H1 (cell line): Measurements from ENCODE around the gene MIPOL1. TPM values are rescaled to one million over a fixed set of nuclear protein-coding genes. Genes with fewer than 3 reads are reported as not detected.

Source experiments
- CTCF ChIA-PET: fragments of 300-600 bp; sonication (Branson Sonifier 250); formaldehyde crosslinking; loops from one replicate; lab custom pipeline; 2021; ENCODE audit not compliant: partially characterized antibody; lab: Charles Lee
- POLR2A ChIA-PET: fragments of 300-600 bp; sonication (Branson Sonifier 250); formaldehyde crosslinking; loops from one replicate; lab custom pipeline; 2021; ENCODE audit warnings: inconsistent platforms; ENCODE audit not compliant: partially characterized antibody; lab: Charles Lee
- DNase-seq, 2 experiments: peaks; one replicate each; pipeline versions ENCODE4 v3.0.0 to v3.0.0-alpha.2; 2010 to 2022; ENCODE audit warnings: low spot score in 2 of 2, low read depth in 1 of 2, mixed read lengths in 1 of 2
- FAIRE-seq: peaks from 2 replicates; lab custom pipeline; 2011; peaks lifted over from hg19 to GRCh38; lab: Jason Lieb, UNC
- H2AFZ ChIP-seq: 2 replicates; pipeline ENCODE4 v1.8.1; 2012; ENCODE audit warnings: low read length, inconsistent platforms
- H2AK5ac ChIP-seq: 2 replicates; pipeline ENCODE4 v1.6.1; 2013; ENCODE audit warnings: low read depth, low read length
- H2BK120ac ChIP-seq: replicated peaks from 2 replicates; pipeline ENCODE3; 2013; ENCODE audit warnings: low read depth, low read length, inconsistent platforms
- H2BK12ac ChIP-seq: 2 replicates; pipeline ENCODE4 v1.6.1; 2013; ENCODE audit warnings: low read depth, low read length
- H2BK15ac ChIP-seq: 2 replicates; pipeline ENCODE4 v1.6.1; 2013; ENCODE audit warnings: low read length
- H2BK20ac ChIP-seq: 2 replicates; pipeline ENCODE4 v1.6.1; 2013; ENCODE audit warnings: low read length
- H2BK5ac ChIP-seq: 2 replicates; pipeline ENCODE4 v1.6.1; 2013; ENCODE audit warnings: low read depth, low read length
- H3K14ac ChIP-seq: 2 replicates; pipeline ENCODE4 v1.6.1; 2013; ENCODE audit warnings: inconsistent platforms; ENCODE audit not compliant: insufficient read length
- H3K18ac ChIP-seq: 2 replicates; pipeline ENCODE4 v1.6.1; 2013; ENCODE audit warnings: low read length; ENCODE audit errors: extremely low read depth
- H3K23ac ChIP-seq: 2 replicates; pipeline ENCODE4 v1.6.1; 2013; ENCODE audit warnings: inconsistent platforms; ENCODE audit not compliant: insufficient read length
- H3K23me2 ChIP-seq: 2 replicates; pipeline ENCODE4 v1.6.1; 2013; ENCODE audit warnings: low read depth, low read length
- H3K27ac ChIP-seq: 2 replicates; pipeline ENCODE4 v1.6.1; 2011; ENCODE audit warnings: low read depth, low read length, inconsistent platforms
- H3K27me3 ChIP-seq, 4 experiments: replicated peaks in 1 of 4; 1 replicate in 1 of 4; 2 replicates in 3 of 4; pipeline versions ENCODE4 v1.6.1 to v1.8.1; 2011 to 2013; ENCODE audit warnings: low read length in 3 of 4, mild to moderate bottlenecking in 3 of 4, inconsistent platforms in 2 of 4, mixed read lengths in 2 of 4, moderate library complexity in 1 of 4; ENCODE audit not compliant: control insufficient read depth in 3 of 4, insufficient read depth in 3 of 4; ENCODE audit errors: extremely low read depth in 1 of 4
- H3K36me3 ChIP-seq, 4 experiments: 2 replicates each; pipeline versions ENCODE4 v1.6.1 to v1.8.1; 2011 to 2013; ENCODE audit warnings: mild to moderate bottlenecking in 4 of 4, low read length in 3 of 4, moderate library complexity in 2 of 4, control low read depth in 1 of 4, inconsistent platforms in 1 of 4; ENCODE audit not compliant: insufficient read depth in 4 of 4, control insufficient read depth in 2 of 4
- H3K4ac ChIP-seq: replicated peaks from 2 replicates; pipeline ENCODE3; 2013; ENCODE audit warnings: low read length, low read depth, mixed read lengths, inconsistent platforms; ENCODE audit not compliant: insufficient read length
- H3K4me1 ChIP-seq, 4 experiments: replicated peaks in 1 of 4; 1 replicate in 1 of 4; 2 replicates in 3 of 4; pipeline versions ENCODE4 v1.6.1 to v1.8.1; 2011 to 2013; ENCODE audit warnings: low read length in 3 of 4, inconsistent platforms in 2 of 4, mixed read lengths in 1 of 4; ENCODE audit not compliant: insufficient read depth in 4 of 4, control insufficient read depth in 3 of 4
- H3K4me2 ChIP-seq, 2 experiments: 2 replicates each; pipeline versions ENCODE4 v1.6.1 to v1.8.1; 2011 to 2013; ENCODE audit warnings: low read depth in 2 of 2, low read length in 2 of 2, control low read depth in 1 of 2, inconsistent platforms in 1 of 2, mild to moderate bottlenecking in 1 of 2; ENCODE audit not compliant: insufficient read depth in 1 of 2
- H3K4me3 ChIP-seq, 4 experiments: fragments of 200-600, 300-600 bp in 1 of 4; sonication (generic), shearing (Covaris generic), sonication (Bioruptor Twin) in 1 of 4; 2 replicates each; pipeline versions ENCODE4 v1.5.1 to v1.8.1; 2011 to 2016; ENCODE audit warnings: low read length in 4 of 4, low read depth in 3 of 4, control low read depth in 2 of 4, inconsistent platforms in 2 of 4, mild to moderate bottlenecking in 2 of 4, mixed read lengths in 1 of 4, moderate library complexity in 1 of 4; ENCODE audit not compliant: insufficient read depth in 2 of 4; ENCODE audit errors: extremely low read depth in 1 of 4
- H3K56ac ChIP-seq: replicated peaks from 2 replicates; pipeline ENCODE3; 2013; ENCODE audit warnings: low read depth, mild to moderate bottlenecking, mixed read lengths, low read length, inconsistent platforms; ENCODE audit not compliant: insufficient read length
- H3K79me1 ChIP-seq: 2 replicates; pipeline ENCODE4 v1.6.1; 2013; ENCODE audit warnings: low read depth, low read length, control low read depth
- H3K79me2 ChIP-seq, 2 experiments: 2 replicates each; pipeline versions ENCODE4 v1.6.1 to v1.8.1; 2012 to 2013; ENCODE audit warnings: low read length in 2 of 2, mild to moderate bottlenecking in 2 of 2, inconsistent platforms in 1 of 2; ENCODE audit not compliant: insufficient read depth in 2 of 2, control insufficient read depth in 1 of 2
- H3K9ac ChIP-seq, 4 experiments: replicated peaks in 1 of 4; 1 replicate in 1 of 4; 2 replicates in 3 of 4; pipeline versions ENCODE4 v1.6.1 to v1.8.1; 2011 to 2013; ENCODE audit warnings: low read depth in 3 of 4, low read length in 3 of 4, control low read depth in 2 of 4, mild to moderate bottlenecking in 2 of 4, moderate library complexity in 2 of 4, inconsistent platforms in 1 of 4; ENCODE audit errors: extremely low read depth in 1 of 4
- H3K9me3 ChIP-seq, 2 experiments: 2 replicates each; pipeline versions ENCODE4 v1.6.1 to v1.8.1; 2012 to 2013; ENCODE audit warnings: mild to moderate bottlenecking in 2 of 2, moderate library complexity in 2 of 2, control low read depth in 1 of 2, inconsistent platforms in 1 of 2, low read depth in 1 of 2, low read length in 1 of 2, mixed read lengths in 1 of 2; ENCODE audit not compliant: insufficient read depth in 2 of 2
- H4K20me1 ChIP-seq, 2 experiments: replicated peaks in 1 of 2; 2 replicates each; pipeline versions ENCODE3 to v1.8.1; 2011 to 2013; ENCODE audit warnings: inconsistent platforms in 2 of 2, low read length in 2 of 2, mild to moderate bottlenecking in 1 of 2; ENCODE audit not compliant: insufficient read depth in 2 of 2, control insufficient read depth in 1 of 2
- H4K5ac ChIP-seq: 2 replicates; pipeline ENCODE4 v1.6.1; 2013; ENCODE audit warnings: low read length, low read depth, mixed read lengths, inconsistent platforms; ENCODE audit not compliant: insufficient read length
- H4K8ac ChIP-seq: 2 replicates; pipeline ENCODE4 v1.8.0; 2013; ENCODE audit warnings: mild to moderate bottlenecking, moderate library complexity, low read length, inconsistent platforms; ENCODE audit not compliant: insufficient read depth; ENCODE audit errors: extremely low read depth
- H4K91ac ChIP-seq: replicated peaks from 2 replicates; pipeline ENCODE3; 2013; ENCODE audit warnings: low read length, mixed read lengths, inconsistent platforms; ENCODE audit not compliant: insufficient read length
- ASH2L ChIP-seq: fragments of 200-600, 300-600 bp; sonication (generic); IDR thresholded peaks from one replicate; pipeline ENCODE4 v1.7.1; 2017; ENCODE audit warnings: low read length
- CEBPB ChIP-seq: IDR thresholded peaks from 2 replicates; pipeline ENCODE4 v1.6.1; 2012; ENCODE audit warnings: low read depth, low read length
- CHD1 ChIP-seq: IDR thresholded peaks from 2 replicates; pipeline ENCODE4 v1.6.1; 2012; ENCODE audit warnings: low read depth, low read length, improper control_type of control experiment
- CHD2 ChIP-seq: IDR thresholded peaks from 2 replicates; pipeline ENCODE4 v1.6.1; 2012; ENCODE audit warnings: low read length, improper control_type of control experiment
- CTBP2 ChIP-seq: IDR thresholded peaks from 2 replicates; pipeline ENCODE4 v1.7.0; 2011; ENCODE audit warnings: borderline replicate concordance, mild to moderate bottlenecking, moderate library complexity, mixed read lengths, low read length; ENCODE audit not compliant: insufficient read depth, insufficient read length
- EZH2 ChIP-seq: fragments of 200-600 bp; sonication (generic); IDR thresholded peaks from 2 replicates; pipeline ENCODE4 v1.7.1; 2012; ENCODE audit warnings: low read depth, mild to moderate bottlenecking, moderate library complexity, low read length, inconsistent platforms; ENCODE audit not compliant: severe bottlenecking
- GTF2F1 ChIP-seq: IDR thresholded peaks from 2 replicates; pipeline ENCODE4 v1.6.1; 2012; ENCODE audit warnings: low read depth, low read length, improper control_type of control experiment, borderline replicate concordance
- HDAC6 ChIP-seq: IDR thresholded peaks from one replicate; pipeline ENCODE4 v1.7.1; 2012; ENCODE audit warnings: low read depth, mild to moderate bottlenecking, inconsistent platforms, low read length, moderate library complexity
- POLR2AphosphoS5 ChIP-seq: IDR thresholded peaks from 2 replicates; pipeline ENCODE4 v1.6.1; 2011; ENCODE audit warnings: low read depth, low read length
- RBBP5 ChIP-seq: IDR thresholded peaks from 2 replicates; pipeline ENCODE4 v1.7.1; 2012; ENCODE audit warnings: low read depth, mild to moderate bottlenecking, inconsistent platforms, low read length, moderate library complexity, borderline replicate concordance
- YY1 ChIP-seq: IDR thresholded peaks from 2 replicates; pipeline ENCODE4 v1.6.1; 2011; ENCODE audit warnings: low read depth, mild to moderate bottlenecking, low read length
- WGBS, 2 experiments: shearing (Covaris generic) in 1 of 2; methylation state at CpG; one replicate each; pipeline versions ENCODE4 v1.1.6 to v1.1.7; 2013 to 2015; ENCODE audit warnings: low lambda C conversion rate in 2 of 2, mixed read lengths in 2 of 2, inconsistent platforms in 1 of 2, low coverage in 1 of 2, missing lambda C conversion rate in 1 of 2; ENCODE audit not compliant: insufficient replicate concordance in 2 of 2, insufficient coverage in 1 of 2, insufficient read length in 1 of 2; ENCODE audit errors: extremely low coverage in 1 of 2, missing lambda C conversion rate in 1 of 2; 5-methylcytosine and 5-hydroxymethylcytosine counted together
- polyA plus RNA-seq, 7 experiments: library from polyadenylated mRNA; depleted of rRNA in 3 of 7; stranded (reverse) in 5 of 7; unstranded in 2 of 7; fragments of >200 nt in 5 of 7; fragments of 200-250 nt in 2 of 7; gene quantifications; 1 replicate in 5 of 7; 2 replicates in 1 of 7; 4 replicates in 1 of 7; pipeline versions ENCODE4 v1.2.1 to v1.2.3, GENCODE V29; 2011 to 2013; ENCODE audit warnings: missing spikeins in 2 of 7, mixed read lengths in 2 of 7
- total RNA-seq: library from RNA; stranded (reverse); fragmentation: NEBNext Ultra II Directional; extraction: Animal tissue kit (Norgen Biotek cat#: 25700); gene quantifications from 2 replicates; pipeline ENCODE4 v1.2.1, GENCODE V29; 2021
- TF ChIP-seq, protein P1 (sequence below): IDR thresholded peaks from 2 replicates; pipeline ENCODE4 v1.6.1; 2011; ENCODE audit warnings: low read depth, mild to moderate bottlenecking, low read length; ENCODE audit not compliant: insufficient read depth
- TF ChIP-seq, protein P2 (sequence below): IDR thresholded peaks from 2 replicates; pipeline ENCODE4 v1.6.1; 2011; ENCODE audit warnings: low read length, improper control_type of control experiment

The MIPOL1 gene
- total and polyA plus RNA-seq, 2 of the 8 experiments (the other 6 are each of a cell fraction or from before 2014, with no cell fraction given) = 2.8 to 23.9 TPM

DNA sequence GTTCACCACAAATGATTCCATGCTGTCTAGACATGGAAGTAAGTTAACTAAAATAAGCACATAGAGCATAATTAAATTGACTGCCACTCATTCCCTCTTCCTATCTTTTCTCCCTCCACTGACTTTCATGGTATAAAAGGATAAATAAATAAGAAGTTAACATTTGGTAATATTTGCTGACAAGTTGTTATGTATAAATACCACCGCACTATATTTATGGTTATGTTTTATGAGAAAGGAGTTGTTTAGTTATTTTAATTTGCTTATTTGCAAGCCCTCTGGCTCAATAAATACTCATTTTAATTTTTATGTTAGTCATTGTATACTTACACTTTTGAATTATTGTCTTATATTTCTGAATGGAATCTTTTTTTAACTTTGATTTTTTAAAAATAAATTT, 113.5 kb downstream of the MIPOL1 start:
- Histone ChIP-seq H3K4me1 (no peaks in the 10 kb centered on the region), H3K79me2 (no peaks in the 10 kb centered on the region), H3K4me2 (no peak overlapping the region), H3K36me3 (no peaks in the 10 kb centered on the region), H2BK20ac (no peak overlapping the region), H3K18ac (no peak overlapping the region), H2BK120ac (no peak overlapping the region), H3K79me1 (no peaks in the 10 kb centered on the region), H3K56ac (no peak overlapping the region), H3K23ac (no peak overlapping the region), H3K14ac (no peak overlapping the region), H3K23me2 (no peaks in the 10 kb centered on the region), H2BK15ac (no peak overlapping the region), H2AFZ (no peak overlapping the region), H2BK12ac (no peak overlapping the region), H3K4ac (no peak overlapping the region), H3K27me3 (no peaks in the 10 kb centered on the region), H3K27ac (no peak overlapping the region), H3K4me3 (no peak overlapping the region), H4K91ac (no peak overlapping the region), H3K9me3 (no peaks in the 10 kb centered on the region), H2AK5ac (no peak overlapping the region), H4K5ac (no peak overlapping the region), H2BK5ac (no peak overlapping the region), H4K20me1 (no peaks in the 10 kb centered on the region), H4K8ac (no peak overlapping the region), H3K9ac (no peak overlapping the region)
- DNase-seq (no peak), FAIRE-seq (no peak)
- CTCF ChIA-PET = interaction anchor here (1.2 kb wide), 1 partner anchor 280 kb away, joined by 4 read pairs; no protein-coding TSS in a partner anchor
- WGBS, 2 experiments = 92% methylated on average over 1 of the region's 1 CpG; no CpG with 5 or more reads in 1 of the 2 experiments
- POLR2A ChIA-PET = no interaction called here
- TF ChIP-seq HDAC6 (no peak), CHD1 (no peak), CEBPB (no peak), CTBP2 (no peak), ASH2L (no peak), YY1 (no peak), RBBP5 (no peak), CHD2 (no peak), POLR2AphosphoS5 (no peak), GTF2F1 (no peak), EZH2 (no peak)
- TF ChIP-seq, protein P1, sequence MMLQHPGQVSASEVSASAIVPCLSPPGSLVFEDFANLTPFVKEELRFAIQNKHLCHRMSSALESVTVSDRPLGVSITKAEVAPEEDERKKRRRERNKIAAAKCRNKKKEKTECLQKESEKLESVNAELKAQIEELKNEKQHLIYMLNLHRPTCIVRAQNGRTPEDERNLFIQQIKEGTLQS = no peak
- TF ChIP-seq, protein P2, sequence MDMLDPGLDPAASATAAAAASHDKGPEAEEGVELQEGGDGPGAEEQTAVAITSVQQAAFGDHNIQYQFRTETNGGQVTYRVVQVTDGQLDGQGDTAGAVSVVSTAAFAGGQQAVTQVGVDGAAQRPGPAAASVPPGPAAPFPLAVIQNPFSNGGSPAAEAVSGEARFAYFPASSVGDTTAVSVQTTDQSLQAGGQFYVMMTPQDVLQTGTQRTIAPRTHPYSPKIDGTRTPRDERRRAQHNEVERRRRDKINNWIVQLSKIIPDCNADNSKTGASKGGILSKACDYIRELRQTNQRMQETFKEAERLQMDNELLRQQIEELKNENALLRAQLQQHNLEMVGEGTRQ = no peak
